ENCODE measurements around the gene NMUR1. TPM values are rescaled to one million over a fixed set of nuclear protein-coding genes. Genes with fewer than 3 reads are reported as not detected.
"Not testable (repeated sequence)": the region's sequence is repeated elsewhere in the genome, so short reads cannot be mapped to it uniquely, and the experiment has no call there.

NMUR1 gene
- total RNA-seq (0.35 TPM), polyA plus RNA-seq (under 1 TPM; 0.25 to 0.90 (median 0.32) TPM)

- ATAC-seq (ENCODE audit: low read depth in 2 of 2) (peak; percentile 82 to 87), DNase-seq (peak; percentile 55 to 75 (median 69))
- peaks cover 14% of the 10 kb centered on the region for H3K27me3 Mint-ChIP-seq
- no peaks in the 10 kb centered on the region for H3K36me3 ChIP-seq (ENCODE audit: control insufficient read depth, insufficient read depth, low read length)
- peaks cover 2% of the 10 kb centered on the region for H3K27me3 ChIP-seq (ENCODE audit: control insufficient read depth, insufficient read depth, low read length)
- peak within 1 kb of the TSS; percentile 47 to 58 (median 56) for H3K4me3 Mint-ChIP-seq
- H3K27ac ChIP-seq (ENCODE audit: insufficient read depth, low read length, poor library complexity, severe bottlenecking), result no peak within 1 kb of the TSS
- H3K4me3 ChIP-seq (ENCODE audit: low read depth, low read length), result no peak within 1 kb of the TSS
- no peaks in the 10 kb centered on the region for H3K36me3 Mint-ChIP-seq
- no peaks in the 10 kb centered on the region for H3K9me3 ChIP-seq (ENCODE audit: control insufficient read depth in 2 of 2, low read length in 2 of 2)
- H3K27ac Mint-ChIP-seq, result peak within 1 kb of the TSS in 1 of 3 donors; percentile 53
- peaks cover 0 to 2% (median 0%) of the 10 kb centered on the region in 7 donors for H3K9me3 Mint-ChIP-seq
- H3K4me1 Mint-ChIP-seq, result peaks cover 0 to 16% (median 8%) of the 10 kb centered on the region in 4 donors
- peaks cover 15% of the 10 kb centered on the region for H3K4me1 ChIP-seq (ENCODE audit: control insufficient read depth, insufficient read depth, low read length, poor library complexity, severe bottlenecking)
These were observed at the start of gene NMUR1 for GRCh38 chr2:231530099-231531011. TSS of gene NMUR1 (minus strand) at chr2:231530445. CDS start at chr2:231530361, 84 bp downstream.

GRCh38 chr2:231579560-231579959, 49.3 kb upstream of the NMUR1 start:
- peaks cover 9% of the 10 kb centered on the region for H3K36me3 Mint-ChIP-seq
- Histone ChIP-seq H3K4me1 (ENCODE audit: control insufficient read depth, insufficient read depth, low read length, poor library complexity, severe bottlenecking) (no peaks in the 10 kb centered on the region), H3K4me3 (ENCODE audit: low read depth, low read length) (no peak overlapping the region), H3K27me3 (ENCODE audit: control insufficient read depth, insufficient read depth, low read length) (no peaks in the 10 kb centered on the region), H3K27ac (ENCODE audit: insufficient read depth, low read length, poor library complexity, severe bottlenecking) (no peak overlapping the region), H3K36me3 (ENCODE audit: control insufficient read depth, insufficient read depth, low read length) (no peaks in the 10 kb centered on the region), H3K9me3 (ENCODE audit: control insufficient read depth in 2 of 2, low read length in 2 of 2) (no peaks in the 10 kb centered on the region)
- ATAC-seq (ENCODE audit: low read depth in 2 of 2) (no peak), DNase-seq (no peak)
- H3K4me3 Mint-ChIP-seq, result no peak overlapping the region
- peaks cover 0 to 4% (median 0%) of the 10 kb centered on the region in 7 donors for H3K9me3 Mint-ChIP-seq
- H3K27ac Mint-ChIP-seq, result no peak overlapping the region
- peaks cover 13% of the 10 kb centered on the region for H3K27me3 Mint-ChIP-seq
- H3K4me1 Mint-ChIP-seq, result no peaks in the 10 kb centered on the region

- not testable (repeated sequence) for H3K4me3 ChIP-seq (ENCODE audit: low read depth, low read length); H3K9me3 ChIP-seq (ENCODE audit: control insufficient read depth in 2 of 2, low read length in 2 of 2); H3K27ac Mint-ChIP-seq; H3K27ac ChIP-seq (ENCODE audit: insufficient read depth, low read length, poor library complexity, severe bottlenecking); DNase-seq; H3K36me3 Mint-ChIP-seq; H3K9me3 Mint-ChIP-seq; H3K4me1 Mint-ChIP-seq; H3K27me3 Mint-ChIP-seq; H3K36me3 ChIP-seq (ENCODE audit: control insufficient read depth, insufficient read depth, low read length); H3K4me3 Mint-ChIP-seq; ATAC-seq (ENCODE audit: low read depth in 2 of 2); H3K27me3 ChIP-seq (ENCODE audit: control insufficient read depth, insufficient read depth, low read length); H3K4me1 ChIP-seq (ENCODE audit: control insufficient read depth, insufficient read depth, low read length, poor library complexity, severe bottlenecking)
These were observed 48.4 kb upstream of the NMUR1 start for GRCh38 chr2:231578655-231579054.

GRCh38 chr2:231576465-231576864, 46.2 kb upstream of the NMUR1 start:
- Histone ChIP-seq H3K4me1 (ENCODE audit: control insufficient read depth, insufficient read depth, low read length, poor library complexity, severe bottlenecking) (no peaks in the 10 kb centered on the region), H3K36me3 (ENCODE audit: control insufficient read depth, insufficient read depth, low read length) (no peaks in the 10 kb centered on the region), H3K9me3 (ENCODE audit: control insufficient read depth in 2 of 2, low read length in 2 of 2) (no peaks in the 10 kb centered on the region), H3K27me3 (ENCODE audit: control insufficient read depth, insufficient read depth, low read length) (no peaks in the 10 kb centered on the region), H3K27ac (ENCODE audit: insufficient read depth, low read length, poor library complexity, severe bottlenecking) (no peak overlapping the region), H3K4me3 (ENCODE audit: low read depth, low read length) (no peak overlapping the region)
- ATAC-seq (ENCODE audit: low read depth in 2 of 2), result no peak
- Mint-ChIP-seq H3K27ac (no peak overlapping the region), H3K9me3 (peaks cover 0 to 4% (median 0%) of the 10 kb centered on the region in 7 donors), H3K4me1 (peaks cover 0 to 2% (median 0%) of the 10 kb centered on the region in 4 donors), H3K36me3 (peaks cover 9% of the 10 kb centered on the region), H3K27me3 (peaks cover 10% of the 10 kb centered on the region), H3K4me3 (no peak overlapping the region)
- no peak for DNase-seq

GRCh38 chr2:231575612-231576256, 45.5 kb upstream of the NMUR1 start:
- H3K27ac Mint-ChIP-seq, result no peak overlapping the region
- Histone ChIP-seq H3K4me3 (ENCODE audit: low read depth, low read length) (no peak overlapping the region), H3K27ac (ENCODE audit: insufficient read depth, low read length, poor library complexity, severe bottlenecking) (no peak overlapping the region), H3K36me3 (ENCODE audit: control insufficient read depth, insufficient read depth, low read length) (no peaks in the 10 kb centered on the region), H3K9me3 (ENCODE audit: control insufficient read depth in 2 of 2, low read length in 2 of 2) (no peaks in the 10 kb centered on the region), H3K27me3 (ENCODE audit: control insufficient read depth, insufficient read depth, low read length) (no peaks in the 10 kb centered on the region), H3K4me1 (ENCODE audit: control insufficient read depth, insufficient read depth, low read length, poor library complexity, severe bottlenecking) (no peaks in the 10 kb centered on the region)
- H3K4me3 Mint-ChIP-seq, result no peak overlapping the region
- peaks cover 0 to 4% (median 0%) of the 10 kb centered on the region in 7 donors for H3K9me3 Mint-ChIP-seq
- DNase-seq (no peak), ATAC-seq (ENCODE audit: low read depth in 2 of 2) (no peak)
- H3K4me1 Mint-ChIP-seq, result peaks cover 0 to 2% (median 0%) of the 10 kb centered on the region in 4 donors
- peaks cover 5% of the 10 kb centered on the region for H3K27me3 Mint-ChIP-seq
- H3K36me3 Mint-ChIP-seq, result peaks cover 9% of the 10 kb centered on the region

GRCh38 chr2:231573698-231574421, 43.6 kb upstream of the NMUR1 start:
- no peak for ATAC-seq (ENCODE audit: low read depth in 2 of 2)
- no peaks in the 10 kb centered on the region for H3K36me3 ChIP-seq (ENCODE audit: control insufficient read depth, insufficient read depth, low read length)
- H3K9me3 ChIP-seq (ENCODE audit: control insufficient read depth in 2 of 2, low read length in 2 of 2), result no peaks in the 10 kb centered on the region
- H3K27me3 Mint-ChIP-seq, result peaks cover 5% of the 10 kb centered on the region
- H3K27ac ChIP-seq (ENCODE audit: insufficient read depth, low read length, poor library complexity, severe bottlenecking), result no peak overlapping the region
- H3K4me1 Mint-ChIP-seq, result peaks cover 0 to 2% (median 0%) of the 10 kb centered on the region in 4 donors
- no peak for DNase-seq
- no peak overlapping the region for H3K4me3 ChIP-seq (ENCODE audit: low read depth, low read length)
- no peaks in the 10 kb centered on the region for H3K27me3 ChIP-seq (ENCODE audit: control insufficient read depth, insufficient read depth, low read length)
- no peaks in the 10 kb centered on the region for H3K4me1 ChIP-seq (ENCODE audit: control insufficient read depth, insufficient read depth, low read length, poor library complexity, severe bottlenecking)
- peaks cover 4% of the 10 kb centered on the region for H3K36me3 Mint-ChIP-seq
- H3K4me3 Mint-ChIP-seq, result no peak overlapping the region
- H3K9me3 Mint-ChIP-seq, result peaks cover 0 to 1% (median 0%) of the 10 kb centered on the region in 7 donors
- no peak overlapping the region for H3K27ac Mint-ChIP-seq

- Mint-ChIP-seq H3K27me3 (peaks cover 5% of the 10 kb centered on the region), H3K4me1 (peaks cover 0 to 3% (median 1%) of the 10 kb centered on the region in 4 donors)
- no peaks in the 10 kb centered on the region for H3K27me3 ChIP-seq (ENCODE audit: control insufficient read depth, insufficient read depth, low read length)
These were observed 42.9 kb upstream of the NMUR1 start for GRCh38 chr2:231573096-231573495.

More at GRCh38 chr2:231573096-231573495, 42.9 kb upstream of the NMUR1 start:
- no peak for ATAC-seq (ENCODE audit: low read depth in 2 of 2)
- Mint-ChIP-seq H3K9me3 (peaks cover 0 to 1% (median 0%) of the 10 kb centered on the region in 7 donors), H3K36me3 (no peaks in the 10 kb centered on the region), H3K4me3 (no peak overlapping the region), H3K27ac (no peak overlapping the region)
- no peaks in the 10 kb centered on the region for H3K36me3 ChIP-seq (ENCODE audit: control insufficient read depth, insufficient read depth, low read length)
- no peak overlapping the region for H3K27ac ChIP-seq (ENCODE audit: insufficient read depth, low read length, poor library complexity, severe bottlenecking)
- H3K9me3 ChIP-seq (ENCODE audit: control insufficient read depth in 2 of 2, low read length in 2 of 2), result no peaks in the 10 kb centered on the region
- H3K4me3 ChIP-seq (ENCODE audit: low read depth, low read length), result no peak overlapping the region
- no peaks in the 10 kb centered on the region for H3K4me1 ChIP-seq (ENCODE audit: control insufficient read depth, insufficient read depth, low read length, poor library complexity, severe bottlenecking)
- no peak for DNase-seq

Data from CD4-positive, CD25-positive, alpha-beta regulatory T cell (primary cell).